Esophagus mucosa (tissue), 1 donor: Measurements from ENCODE around the gene LAMC1. TPM values are rescaled to one million over a fixed set of nuclear protein-coding genes. Genes with fewer than 3 reads are reported as not detected.
"Not testable (repeated sequence)": the region's sequence is repeated elsewhere in the genome, so short reads cannot be mapped to it uniquely, and the experiment has no call there.

ENCODE experiments used
- ATAC-seq: fragments of 200-7000 bp; cut with Tn5 transposase; one replicate; pipeline ENCODE4 v1.9.1; 2020
- total RNA-seq: library from RNA; stranded (reverse); gene quantifications from one replicate; pipeline ENCODE4 v1.2.4, GENCODE V29; 2023
- donor health status: DM: yes; HTN: yes; CAD: no.

Gene LAMC1
- total RNA-seq, 1 donor from 2014 or later, result 26.9 TPM

GRCh38 chr1:183106746-183107145 lies 83.5 kb downstream of the LAMC1 start:
- no peak for ATAC-seq

DNA sequence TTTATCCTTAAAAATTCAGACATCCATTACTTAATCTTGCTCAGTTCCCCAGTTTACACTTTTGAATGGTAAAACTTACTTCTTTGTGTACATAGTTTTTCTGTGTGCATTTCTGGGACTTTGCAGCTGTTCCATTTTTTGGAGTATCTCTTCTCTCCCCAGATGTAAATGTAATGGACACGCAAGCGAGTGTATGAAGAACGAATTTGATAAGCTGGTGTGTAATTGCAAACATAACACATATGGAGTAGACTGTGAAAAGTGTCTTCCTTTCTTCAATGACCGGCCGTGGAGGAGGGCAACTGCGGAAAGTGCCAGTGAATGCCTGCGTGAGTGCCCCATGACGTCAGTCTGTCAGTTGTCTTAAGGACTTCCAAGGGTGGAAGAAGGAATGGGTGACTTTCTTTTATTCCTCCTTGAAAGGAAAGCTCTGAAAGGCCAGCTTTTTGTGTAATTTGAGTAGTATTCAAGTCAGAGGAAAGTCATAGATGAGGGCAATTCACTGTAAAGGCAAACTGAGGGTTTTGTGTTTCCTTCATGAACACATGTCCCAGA lies 87.2 kb downstream of the LAMC1 start:
- ATAC-seq, result no peak

DNA sequence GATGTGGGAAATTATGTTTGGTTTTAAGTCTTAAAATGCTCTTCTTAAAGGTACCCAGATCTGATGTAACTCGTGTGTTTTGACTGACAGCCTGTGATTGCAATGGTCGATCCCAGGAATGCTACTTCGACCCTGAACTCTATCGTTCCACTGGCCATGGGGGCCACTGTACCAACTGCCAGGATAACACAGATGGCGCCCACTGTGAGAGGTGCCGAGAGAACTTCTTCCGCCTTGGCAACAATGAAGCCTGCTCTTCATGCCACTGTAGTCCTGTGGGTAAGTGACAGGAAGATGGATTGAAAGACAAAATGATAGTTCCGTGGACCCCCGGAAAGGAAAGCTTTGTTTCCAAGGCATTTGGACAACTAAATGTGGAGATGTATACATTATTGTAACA lies 91.2 kb downstream of the LAMC1 start:
- no peak for ATAC-seq

DNA sequence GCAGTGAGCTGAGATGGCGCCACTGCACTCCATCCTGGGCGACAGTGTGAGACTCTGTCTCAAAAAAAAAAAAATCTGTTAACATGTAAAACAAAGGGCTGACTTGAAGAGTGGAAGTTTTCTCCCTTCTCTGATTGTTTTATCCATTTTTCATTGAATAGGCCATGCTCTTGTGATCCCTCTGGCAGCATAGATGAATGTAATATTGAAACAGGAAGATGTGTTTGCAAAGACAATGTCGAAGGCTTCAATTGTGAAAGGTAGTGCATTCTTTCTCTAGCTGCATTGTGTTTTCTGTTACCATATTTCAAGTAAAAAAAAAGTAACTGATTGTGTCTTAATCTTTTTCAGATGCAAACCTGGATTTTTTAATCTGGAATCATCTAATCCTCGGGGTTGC lies 93.2 kb downstream of the LAMC1 start:
- no peak for ATAC-seq

- ATAC-seq, result no peak
Observed at GRCh38 chr1:183121609-183122008, 98.4 kb downstream of the LAMC1 start.

- ATAC-seq, result no peak
Observed at GRCh38 chr1:183124259-183124658, 101.0 kb downstream of the LAMC1 start.

GRCh38 chr1:183125279-183125999 lies 102.2 kb downstream of the LAMC1 start:
- ATAC-seq, result no peak

DNA sequence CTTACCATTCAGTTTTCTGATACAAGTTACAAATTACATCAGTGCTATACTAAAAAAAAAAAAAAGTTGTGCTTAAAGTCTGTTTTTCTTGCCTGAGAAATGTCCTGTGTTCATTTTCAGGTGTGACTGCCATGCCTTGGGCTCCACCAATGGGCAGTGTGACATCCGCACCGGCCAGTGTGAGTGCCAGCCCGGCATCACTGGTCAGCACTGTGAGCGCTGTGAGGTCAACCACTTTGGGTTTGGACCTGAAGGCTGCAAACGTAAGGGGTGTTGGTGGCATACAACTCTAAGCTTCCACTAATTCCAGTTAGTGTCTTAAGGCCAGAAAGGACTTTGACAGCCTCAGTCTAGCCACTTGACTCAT lies 102.8 kb downstream of the LAMC1 start:
- ATAC-seq, result no peak

- no peak for ATAC-seq
Observed at GRCh38 chr1:183126528-183126927, 103.3 kb downstream of the LAMC1 start.

DNA sequence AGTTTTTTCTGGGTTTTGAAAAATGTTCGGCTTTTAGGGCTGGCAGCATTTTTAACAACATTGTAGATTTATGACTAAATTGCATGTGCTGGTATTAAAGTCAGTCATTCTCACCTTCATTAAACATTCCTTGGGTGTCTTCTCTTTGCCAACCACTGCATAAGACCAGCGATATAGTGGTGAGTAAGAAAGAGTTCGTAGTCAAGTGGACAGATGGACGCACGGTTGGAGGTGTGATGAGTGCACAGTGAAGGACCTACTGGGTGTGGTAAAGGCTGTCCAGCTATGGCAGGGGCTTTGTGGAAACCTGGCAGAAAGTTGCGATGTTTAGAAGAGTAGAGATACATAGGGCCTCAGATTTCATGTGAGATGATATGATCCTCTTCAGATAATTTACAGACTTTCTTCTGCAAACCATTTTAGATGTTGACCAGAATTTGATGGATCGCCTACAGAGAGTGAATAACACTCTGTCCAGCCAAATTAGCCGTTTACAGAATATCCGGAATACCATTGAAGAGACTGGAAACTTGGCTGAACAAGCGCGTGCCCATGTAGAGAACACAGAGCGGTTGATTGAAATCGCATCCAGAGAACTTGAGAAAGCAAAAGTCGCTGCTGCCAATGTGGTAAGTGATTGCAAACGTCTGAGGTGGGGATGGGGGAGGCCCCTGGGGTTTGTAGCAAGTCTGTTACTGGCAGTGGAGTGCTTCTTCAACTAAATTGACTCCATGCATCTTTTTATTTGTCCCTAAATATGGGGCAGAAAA lies 106.9 kb downstream of the LAMC1 start:
- ATAC-seq, result no peak

DNA sequence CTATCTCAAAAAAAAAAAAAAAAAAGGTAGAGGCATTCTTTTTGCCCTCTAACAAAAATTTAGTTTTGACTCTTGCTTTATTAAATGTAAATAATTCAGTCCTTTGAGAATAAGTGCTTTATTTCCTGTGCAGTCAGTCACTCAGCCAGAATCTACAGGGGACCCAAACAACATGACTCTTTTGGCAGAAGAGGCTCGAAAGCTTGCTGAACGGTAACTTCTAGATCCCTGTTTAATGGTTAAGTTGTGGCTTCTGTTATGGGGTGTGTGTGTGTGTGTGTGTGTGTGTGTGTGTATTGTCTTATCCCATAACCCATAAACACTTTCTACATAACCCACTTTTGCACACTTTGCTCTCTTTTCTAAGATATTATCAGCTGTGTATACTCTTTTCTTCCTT lies 107.9 kb downstream of the LAMC1 start:
- no peak for ATAC-seq

- no peak for ATAC-seq
Observed at GRCh38 chr1:183135336-183135735, 112.1 kb downstream of the LAMC1 start.

DNA sequence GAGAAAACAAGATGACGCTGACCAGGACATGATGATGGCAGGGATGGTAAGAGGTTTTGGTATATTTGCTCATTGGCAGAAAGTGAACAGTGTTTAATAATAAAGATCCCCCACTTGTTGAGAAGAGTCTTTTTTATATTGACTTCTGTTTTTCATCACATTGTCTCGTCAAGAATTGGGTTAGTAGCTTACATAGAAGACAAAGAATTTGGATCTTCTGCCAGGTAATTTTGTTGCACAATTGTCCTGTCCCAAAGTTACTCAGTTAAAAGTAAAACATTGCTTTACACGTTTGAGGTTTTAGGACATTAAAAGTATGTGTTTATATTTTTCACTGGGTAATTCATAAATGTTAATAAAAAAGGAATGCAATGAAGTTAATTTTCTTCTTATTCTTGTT lies 114.6 kb downstream of the LAMC1 start:
- ATAC-seq, result no peak

DNA sequence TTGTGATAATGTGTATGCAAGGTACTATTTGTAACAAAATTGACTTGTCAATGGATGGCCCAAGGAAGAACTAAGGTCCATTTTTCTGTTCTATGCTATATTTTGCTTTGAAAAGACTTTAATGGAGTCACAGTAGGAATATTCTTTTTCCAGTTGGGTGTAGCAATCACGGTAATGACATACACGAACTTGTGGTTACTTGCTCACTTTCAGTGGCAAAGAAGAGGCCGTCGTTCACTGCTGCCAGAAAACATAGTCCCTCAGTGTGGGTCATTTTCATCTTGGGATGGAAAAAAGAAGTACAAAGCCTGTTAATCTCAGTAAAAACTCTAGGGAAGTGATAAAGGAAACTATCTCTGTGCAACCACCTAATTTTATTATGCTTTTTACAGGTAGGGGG lies 115.1 kb downstream of the LAMC1 start:
- ATAC-seq, result no peak

DNA sequence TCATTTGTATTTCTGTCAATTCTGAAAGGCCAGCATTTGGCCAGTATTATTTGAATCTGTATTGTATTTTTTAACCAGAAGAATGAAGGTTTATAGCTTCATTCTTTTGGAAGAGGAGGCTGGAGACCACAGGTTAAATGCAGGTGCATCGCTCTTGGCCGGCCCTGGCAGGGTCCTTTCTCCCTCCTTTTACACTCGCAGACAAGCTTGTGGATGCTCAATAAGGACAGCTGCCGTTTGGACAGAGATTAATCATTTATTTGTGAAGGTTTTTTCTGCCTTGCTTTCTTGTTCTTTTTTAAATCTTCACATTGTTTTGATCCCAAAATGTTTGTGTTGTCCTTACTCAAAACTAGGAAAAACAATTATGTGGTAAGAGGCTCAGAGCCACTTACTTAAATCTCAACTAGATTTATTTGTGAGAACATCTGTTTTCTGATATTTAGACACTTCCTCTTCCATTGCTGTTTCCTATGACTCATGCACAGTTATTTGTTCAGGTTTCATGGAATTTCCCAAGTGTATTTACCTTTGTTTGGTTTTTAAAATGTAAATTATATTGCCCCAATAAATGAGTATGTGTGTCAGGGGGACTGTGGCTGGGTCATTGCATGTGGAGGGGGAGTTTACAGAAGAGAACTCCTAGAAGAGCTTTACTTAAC lies 116.2 kb downstream of the LAMC1 start:
- no peak for ATAC-seq

DNA sequence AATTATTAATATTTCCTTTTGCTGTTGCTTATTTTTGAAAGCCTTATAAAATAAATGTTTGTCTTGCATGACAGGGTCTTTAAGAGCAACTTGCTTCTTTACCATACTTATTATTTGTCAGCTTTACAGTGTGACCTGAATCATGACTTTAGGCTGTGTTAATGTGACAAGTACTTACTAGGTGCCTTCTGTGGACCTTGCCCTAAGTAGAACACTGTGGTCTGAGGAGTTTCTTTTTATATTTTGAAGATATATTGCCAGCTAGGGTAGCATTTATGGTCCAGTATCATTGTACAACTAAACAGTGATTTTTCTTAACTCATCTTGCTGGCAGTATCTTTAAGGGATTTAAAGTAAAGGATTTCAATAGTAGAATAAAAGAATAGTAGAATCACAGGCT lies 117.4 kb downstream of the LAMC1 start:
- no peak for ATAC-seq

- ATAC-seq, result no peak
Observed at GRCh38 chr1:183142171-183142570, 119.0 kb downstream of the LAMC1 start.

DNA sequence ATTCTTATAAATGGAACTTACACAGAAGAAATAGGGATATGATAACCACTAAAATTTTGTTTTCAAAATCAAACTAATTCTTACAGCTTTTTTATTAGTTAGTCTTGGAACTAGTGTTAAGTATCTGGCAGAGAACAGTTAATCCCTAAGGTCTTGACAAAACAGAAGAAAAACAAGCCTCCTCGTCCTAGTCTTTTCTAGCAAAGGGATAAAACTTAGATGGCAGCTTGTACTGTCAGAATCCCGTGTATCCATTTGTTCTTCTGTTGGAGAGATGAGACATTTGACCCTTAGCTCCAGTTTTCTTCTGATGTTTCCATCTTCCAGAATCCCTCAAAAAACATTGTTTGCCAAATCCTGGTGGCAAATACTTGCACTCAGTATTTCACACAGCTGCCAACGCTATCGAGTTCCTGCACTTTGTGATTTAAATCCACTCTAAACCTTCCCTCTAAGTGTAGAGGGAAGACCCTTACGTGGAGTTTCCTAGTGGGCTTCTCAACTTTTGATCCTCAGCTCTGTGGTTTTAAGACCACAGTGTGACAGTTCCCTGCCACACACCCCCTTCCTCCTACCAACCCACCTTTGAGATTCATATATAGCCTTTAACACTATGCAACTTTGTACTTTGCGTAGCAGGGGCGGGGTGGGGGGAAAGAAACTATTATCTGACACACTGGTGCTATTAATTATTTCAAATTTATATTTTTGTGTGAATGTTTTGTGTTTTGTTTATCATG lies 120.5 kb downstream of the LAMC1 start:
- no peak for ATAC-seq

GRCh38 chr1:183144752-183145151 lies 121.5 kb downstream of the LAMC1 start:
- no peak for ATAC-seq

DNA sequence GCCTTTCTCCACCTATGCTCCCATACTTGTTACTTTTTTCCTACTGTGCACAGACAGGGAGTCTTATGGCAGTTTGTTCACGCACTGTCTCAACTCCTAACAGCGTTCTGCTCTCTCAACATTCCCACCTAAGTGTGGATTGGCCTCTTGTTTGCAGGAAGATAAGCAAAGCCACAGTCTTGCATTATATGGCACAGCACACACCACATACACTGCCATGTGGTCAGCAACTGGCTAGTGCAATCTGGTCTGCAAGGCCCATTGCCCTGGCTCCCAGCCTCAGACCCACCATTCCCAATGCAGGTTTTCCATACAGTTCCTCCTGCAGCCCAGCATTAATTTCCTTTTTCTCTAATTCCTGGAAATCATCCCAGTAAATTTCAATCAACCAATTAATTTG lies 124.5 kb downstream of the LAMC1 start:
- ATAC-seq, result no peak

DNA sequence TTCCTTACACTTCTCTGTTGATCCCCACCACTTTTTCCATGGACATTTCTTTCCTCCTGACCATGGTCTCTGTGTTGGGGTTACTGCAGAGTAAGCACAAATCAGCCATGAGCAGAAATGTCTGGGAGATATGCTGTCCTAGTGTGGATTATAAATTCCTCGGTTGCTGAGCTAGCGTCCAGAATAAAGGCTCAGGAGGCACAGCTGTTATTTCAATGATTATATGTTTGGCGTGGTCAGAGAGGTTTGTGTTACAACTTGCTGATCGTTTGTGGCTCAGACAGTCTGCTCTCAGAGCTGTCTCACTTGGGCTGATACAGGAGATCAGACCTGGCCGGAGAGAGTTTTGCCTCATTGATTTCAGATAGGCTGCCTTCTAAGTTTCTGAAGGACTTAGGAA lies 125.4 kb downstream of the LAMC1 start:
- no peak for ATAC-seq

DNA sequence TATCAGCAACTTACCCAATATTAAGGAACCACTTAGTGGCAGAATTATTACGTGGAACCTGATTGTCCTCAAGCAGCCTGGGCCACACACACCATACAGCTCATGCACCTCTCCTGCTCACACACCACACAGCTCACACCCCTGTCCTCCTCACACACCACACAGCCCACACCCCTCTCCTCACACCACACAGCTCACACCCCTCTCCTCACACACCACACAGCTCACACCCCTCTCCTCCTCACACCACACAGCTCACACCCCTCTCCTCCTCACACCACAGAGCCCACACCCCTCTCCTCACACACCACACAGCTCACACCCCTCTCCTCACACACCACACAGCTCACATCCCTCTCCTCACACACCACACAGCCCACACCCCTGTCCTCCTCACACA lies 126.1 kb downstream of the LAMC1 start:
- ATAC-seq, result no peak

GRCh38 chr1:183150032-183150431 lies 126.8 kb downstream of the LAMC1 start:
- not testable (repeated sequence) for ATAC-seq
